NCI-H446 (cell line): Measurements from ENCODE around the gene PTPRT.

Source experiments
- DNase-seq, 2 experiments: peaks; one replicate each; lab custom pipeline; 2025; lab: John Stamatoyannopoulos, UW

PTPRT gene

DNA sequence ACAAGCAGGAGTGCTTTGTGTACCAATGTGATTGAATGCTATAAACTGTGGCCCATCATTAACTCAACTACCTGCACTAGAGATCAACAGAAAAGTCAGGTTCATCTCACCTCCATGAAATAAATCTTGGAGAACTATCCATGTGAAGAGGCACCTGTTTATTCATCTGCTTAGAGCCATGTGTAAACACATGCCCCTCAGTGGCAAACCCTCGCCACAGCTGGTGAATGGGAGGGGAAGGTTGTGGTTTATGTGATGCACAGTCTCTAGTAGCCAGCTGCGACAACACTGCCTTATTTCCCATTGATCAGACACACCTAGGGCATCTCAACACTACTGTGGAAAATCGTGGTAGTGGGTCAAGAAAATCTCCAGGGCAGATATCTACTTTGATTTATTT, 640.2 kb downstream of the PTPRT start:
- no peak for DNase-seq

DNA sequence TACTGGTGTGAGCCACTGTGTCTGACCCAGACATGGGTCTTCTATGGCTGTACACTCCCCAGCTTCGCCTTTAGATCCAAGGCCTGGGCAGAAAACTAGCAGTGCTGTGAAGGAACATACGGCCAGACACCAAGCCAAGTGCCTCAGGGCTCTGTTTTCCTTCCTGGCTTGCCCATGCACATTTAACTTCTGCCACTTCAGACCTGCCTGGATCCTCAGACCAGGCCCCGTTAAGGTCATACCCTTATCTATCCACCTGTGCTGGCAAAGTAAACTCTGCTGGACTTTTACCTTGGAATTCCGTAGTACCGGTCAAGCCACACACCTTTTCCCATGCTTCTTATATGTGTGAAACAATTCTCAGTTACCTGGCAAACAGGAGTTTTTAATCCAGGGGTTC, 644.8 kb downstream of the PTPRT start:
- no peak for DNase-seq

DNA sequence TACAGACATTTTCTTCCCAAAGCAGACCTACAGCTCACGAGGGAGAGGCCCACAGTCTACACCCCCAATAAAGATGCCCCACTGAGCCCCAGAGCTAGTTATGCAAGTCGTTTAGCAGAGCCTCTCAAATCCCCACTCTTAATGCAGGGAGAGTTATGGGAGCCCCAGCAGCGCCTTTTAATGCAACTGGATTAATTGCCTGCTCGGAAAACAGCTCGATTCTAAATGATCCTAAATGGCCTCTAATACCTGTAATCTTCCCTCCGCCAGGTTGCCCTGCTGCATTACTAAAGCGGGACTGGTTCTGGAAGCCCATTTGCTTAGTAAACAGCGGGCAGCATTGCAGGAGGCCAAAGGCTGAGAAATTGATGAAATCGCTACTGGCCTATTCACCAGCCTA, 656.9 kb downstream of the PTPRT start:
- DNase-seq: no peak

DNA sequence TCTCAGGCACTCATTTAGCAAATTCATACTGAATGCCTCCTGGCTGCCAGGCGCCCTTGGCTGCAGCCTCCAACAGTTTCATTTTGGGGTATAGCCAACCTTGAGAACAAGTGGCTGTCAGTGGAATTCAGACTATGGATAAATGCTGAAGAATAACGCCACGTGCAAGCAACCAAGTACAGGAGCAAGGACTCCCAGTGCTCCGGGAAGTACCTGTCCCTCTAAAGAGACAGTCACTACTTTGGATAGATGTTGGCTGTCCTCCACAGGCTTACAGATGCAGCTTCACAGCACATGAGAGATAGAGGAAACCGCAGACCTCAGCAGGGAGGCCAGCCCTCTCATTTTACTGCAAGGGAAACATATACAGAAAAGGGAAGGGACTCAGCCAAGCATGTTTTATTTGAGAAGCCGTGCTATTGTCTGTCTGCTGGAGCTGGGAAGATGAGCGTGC, 658.2 kb downstream of the PTPRT start:
- peak in 1 of 2 experiments; percentile 6 for DNase-seq

DNA sequence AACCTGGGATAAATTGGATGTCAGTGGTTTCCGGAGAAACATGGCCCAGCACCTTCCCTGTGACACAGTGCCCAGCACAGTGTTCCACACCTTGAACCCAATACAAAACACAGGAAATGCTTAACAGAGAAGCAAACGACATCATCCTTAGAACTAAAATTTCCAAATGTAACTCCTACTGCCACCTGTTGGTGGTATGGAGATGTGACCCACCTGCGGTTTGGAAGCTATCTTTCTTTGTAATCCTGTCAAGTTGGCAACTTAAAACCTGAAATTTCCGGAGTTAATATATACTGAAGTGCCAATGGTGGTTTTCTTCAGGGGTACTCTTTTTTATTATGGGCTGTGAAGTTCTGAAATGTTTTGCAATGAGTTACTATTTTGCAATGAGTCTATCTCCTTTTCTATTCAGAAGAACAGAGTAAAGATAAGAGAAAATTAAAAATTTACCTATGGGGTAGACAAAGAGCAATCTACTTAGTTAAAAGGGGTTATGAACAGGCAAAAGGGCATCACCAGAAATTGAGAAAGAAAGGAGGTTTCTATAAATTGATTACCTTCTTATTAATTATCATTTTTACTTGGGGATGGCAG, 658.8 kb downstream of the PTPRT start:
- peak in 1 of 2 experiments; percentile 43 for DNase-seq

DNA sequence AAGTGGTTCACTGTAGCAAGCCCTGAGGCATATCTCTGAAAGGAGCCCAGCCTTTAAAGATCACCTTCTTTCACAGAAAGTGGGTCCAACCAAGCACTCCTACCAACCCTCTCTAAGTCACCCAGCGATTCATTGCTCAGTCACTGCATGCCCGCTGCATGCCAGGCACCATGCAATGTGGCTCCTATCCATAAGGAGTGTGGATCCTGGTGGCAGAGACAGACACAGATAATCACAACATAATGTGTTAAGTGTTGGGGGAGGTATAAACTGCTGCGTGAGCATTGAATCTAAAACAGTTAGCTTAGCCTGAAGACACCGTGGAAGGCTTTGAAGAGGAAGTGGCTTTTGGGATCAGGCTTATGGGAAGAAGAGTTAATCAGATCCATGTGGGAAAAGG, 659.5 kb downstream of the PTPRT start:
- no peak for DNase-seq

DNA sequence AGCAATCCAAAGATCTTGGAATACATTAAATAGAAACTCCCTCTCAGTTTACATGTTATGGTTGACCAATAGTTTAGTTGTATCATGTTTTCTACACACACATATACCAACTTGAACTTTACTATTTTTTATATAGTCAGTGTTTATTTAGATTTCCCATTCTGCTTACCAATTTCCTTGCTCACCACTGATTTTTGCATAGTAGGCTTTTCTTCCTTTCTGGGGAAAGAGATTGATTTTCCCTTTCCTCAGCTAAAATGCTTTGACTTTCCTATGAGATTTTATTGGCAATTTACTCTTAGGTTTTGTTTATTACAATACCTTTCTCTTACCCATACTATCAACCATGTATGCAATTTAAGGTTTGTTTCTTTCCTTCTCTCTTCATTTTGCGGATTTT, 665.6 kb downstream of the PTPRT start:
- no peak for DNase-seq

- no peak for DNase-seq
These were observed 673.0 kb downstream of the PTPRT start for GRCh38 chr20:42516692-42517091.

- DNase-seq: no peak
These were observed 679.0 kb downstream of the PTPRT start for GRCh38 chr20:42510686-42511085.

GRCh38 chr20:42507874-42508273, 681.8 kb downstream of the PTPRT start:
- DNase-seq: no peak

DNA sequence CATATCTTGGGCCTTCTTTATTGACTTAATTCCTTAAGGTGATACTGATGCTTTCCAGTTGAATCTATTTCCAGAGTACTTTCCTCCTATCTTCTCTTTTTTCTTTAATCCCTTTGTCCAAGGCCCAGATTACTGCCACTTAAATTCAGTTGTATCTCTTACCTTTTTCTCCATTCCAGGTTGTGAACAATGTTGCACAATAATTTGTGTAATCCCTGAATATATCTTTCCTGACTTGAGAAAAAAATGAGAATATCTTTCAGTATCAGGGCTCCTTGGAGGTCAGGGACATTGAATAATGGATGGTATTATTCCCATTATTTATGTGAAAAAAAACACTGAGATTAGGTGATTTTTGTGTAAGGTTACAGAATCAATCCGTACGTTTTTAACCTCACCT, 683.3 kb downstream of the PTPRT start:
- DNase-seq: no peak

GRCh38 chr20:42502591-42502990, 687.1 kb downstream of the PTPRT start:
- no peak for DNase-seq

DNA sequence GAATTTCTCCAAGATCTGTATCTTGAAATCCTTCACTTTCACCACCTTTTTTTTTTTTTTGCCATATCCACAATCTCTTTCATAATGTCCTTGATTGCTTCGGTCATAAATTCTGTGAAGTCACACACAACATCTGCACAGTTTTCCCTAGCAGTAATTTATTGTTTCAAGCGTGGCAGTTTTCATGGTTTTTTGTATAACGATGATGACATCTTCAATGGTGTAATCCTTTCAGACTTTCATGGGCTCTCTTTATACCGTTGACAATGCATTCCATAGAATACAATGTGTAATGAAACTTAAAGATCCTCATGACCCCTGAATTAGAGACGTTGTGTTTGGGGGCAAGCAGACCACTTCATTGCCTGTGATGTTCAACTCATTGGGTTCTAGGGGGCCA, 693.1 kb downstream of the PTPRT start:
- DNase-seq: no peak

DNA sequence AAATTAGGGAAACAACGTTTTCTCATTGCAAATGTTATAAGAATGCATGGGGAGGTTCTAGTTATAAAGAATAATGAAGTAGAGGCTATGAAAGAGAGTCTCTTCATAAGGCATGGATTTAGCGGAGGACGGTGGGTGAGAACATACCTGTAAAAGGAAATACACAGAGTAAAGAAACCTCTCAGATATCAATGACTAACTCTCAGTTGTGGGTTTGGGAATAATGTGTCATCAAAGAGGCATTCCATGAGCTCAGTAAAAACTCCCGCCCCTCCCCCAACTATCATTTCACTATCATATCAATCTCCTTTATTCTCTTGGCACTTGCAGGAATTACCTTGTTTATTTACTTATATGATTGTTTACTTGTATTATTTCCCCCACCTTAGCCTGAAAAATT, 695.4 kb downstream of the PTPRT start:
- DNase-seq: no peak

DNA sequence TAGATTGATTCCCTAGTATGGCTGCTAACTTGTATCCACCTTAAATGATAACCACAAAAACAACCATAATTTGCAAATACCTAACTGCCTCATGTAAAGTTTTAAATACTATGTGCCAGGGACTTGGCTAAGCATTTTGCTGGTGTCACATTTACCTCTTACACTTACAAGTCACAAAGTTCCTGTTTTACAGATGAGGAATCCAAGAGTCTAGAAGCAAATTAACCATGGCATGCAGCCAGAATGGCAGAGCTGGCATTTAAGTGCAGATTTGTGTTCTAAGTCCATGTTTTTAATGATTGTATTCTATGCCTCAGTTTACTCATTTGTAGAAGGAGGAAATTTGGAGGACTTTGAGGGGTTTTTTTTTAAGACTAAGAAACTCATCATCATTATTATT, 696.7 kb downstream of the PTPRT start:
- DNase-seq: no peak

DNA sequence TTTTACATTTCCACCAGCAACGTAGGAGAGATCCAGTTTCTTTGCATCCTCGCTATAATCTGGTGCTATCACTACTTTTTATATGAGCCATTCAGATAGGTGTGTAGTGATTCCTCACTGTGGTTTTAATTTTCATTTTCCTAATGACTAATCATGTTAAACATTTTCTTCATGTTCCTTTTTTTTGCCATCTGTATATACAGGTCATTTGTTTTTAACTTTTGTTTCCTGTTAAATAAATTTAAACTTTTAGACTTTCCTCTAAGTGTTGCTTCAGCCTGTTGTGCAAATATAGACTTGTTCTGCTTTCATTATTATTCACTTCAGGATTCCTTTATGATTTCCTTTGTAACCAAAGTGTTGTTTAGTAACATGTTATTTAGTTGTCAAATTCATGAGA, 697.4 kb downstream of the PTPRT start:
- no peak for DNase-seq

- DNase-seq: no peak
These were observed 704.1 kb downstream of the PTPRT start for GRCh38 chr20:42485556-42485955.

DNA sequence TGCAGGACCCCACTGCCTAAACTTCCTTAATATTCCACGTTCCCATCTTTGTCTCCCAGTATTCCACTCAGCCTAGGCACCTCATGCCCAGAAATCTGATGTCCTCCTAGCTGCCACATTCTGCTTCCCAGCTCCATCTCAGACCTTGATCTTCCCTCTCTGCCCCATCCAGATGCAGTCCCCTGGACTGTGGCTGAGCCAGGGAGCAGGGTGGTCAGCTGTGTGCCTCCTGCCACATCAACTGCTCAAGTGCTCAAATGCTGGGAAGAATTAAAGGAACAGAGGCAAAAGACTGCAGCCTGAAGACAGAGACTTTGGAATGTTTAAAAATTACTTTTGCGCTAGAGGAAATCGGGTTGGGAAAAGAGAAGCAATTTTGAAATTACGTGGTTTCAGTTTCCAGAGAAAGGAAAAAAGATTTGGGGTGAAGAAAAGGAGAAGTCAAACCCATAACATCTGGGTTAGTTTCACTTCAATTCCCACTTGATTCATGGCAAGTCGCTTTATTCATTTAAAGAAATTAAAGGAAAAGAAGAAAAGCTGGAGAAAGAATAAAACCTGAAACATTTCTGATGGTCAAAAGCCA, 704.8 kb downstream of the PTPRT start:
- DNase-seq: no peak

DNA sequence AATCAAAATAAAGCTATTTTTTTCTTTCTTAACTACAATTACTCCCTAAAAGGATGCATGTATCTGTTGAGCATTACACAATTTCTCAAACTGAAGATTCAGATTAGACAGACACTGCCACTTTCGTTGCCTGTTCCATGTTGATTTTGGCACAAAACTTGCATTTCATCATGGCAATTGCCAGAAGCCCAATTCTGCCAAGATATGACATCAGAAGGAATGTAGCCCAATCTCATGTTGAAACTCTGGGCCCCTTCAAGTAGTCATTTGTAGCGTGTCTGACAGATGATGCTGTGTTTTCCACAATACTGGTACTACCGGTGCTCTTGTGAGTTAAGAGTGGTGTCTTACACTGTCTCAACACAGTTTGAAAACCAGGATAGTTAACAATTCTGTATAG, 705.4 kb downstream of the PTPRT start:
- peak; percentile 22 to 51 for DNase-seq

- DNase-seq: no peak
These were observed 705.9 kb downstream of the PTPRT start for GRCh38 chr20:42483730-42484303.

DNA sequence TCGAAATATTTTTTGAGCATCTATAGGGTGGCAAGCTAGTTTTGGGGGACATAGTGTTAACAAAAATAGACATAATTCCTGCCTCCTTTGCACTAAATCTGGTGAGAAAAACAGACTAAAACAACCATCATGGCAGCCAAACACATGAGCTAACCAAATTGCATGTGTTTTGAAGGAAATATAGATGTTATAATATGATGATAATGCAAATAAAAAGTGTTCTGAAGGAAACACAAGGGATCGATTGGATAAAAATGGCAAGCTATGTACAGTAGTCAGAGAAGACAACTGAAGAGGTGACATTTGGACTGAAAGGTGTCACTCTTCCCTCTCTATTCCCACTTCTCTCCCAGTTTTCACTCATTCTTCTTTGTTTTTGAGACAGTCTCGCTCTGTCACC, 706.9 kb downstream of the PTPRT start:
- no peak for DNase-seq

- DNase-seq: no peak
These were observed 713.9 kb downstream of the PTPRT start for GRCh38 chr20:42475773-42476172.

GRCh38 chr20:42474646-42475045, 715.1 kb downstream of the PTPRT start:
- DNase-seq: no peak

DNA sequence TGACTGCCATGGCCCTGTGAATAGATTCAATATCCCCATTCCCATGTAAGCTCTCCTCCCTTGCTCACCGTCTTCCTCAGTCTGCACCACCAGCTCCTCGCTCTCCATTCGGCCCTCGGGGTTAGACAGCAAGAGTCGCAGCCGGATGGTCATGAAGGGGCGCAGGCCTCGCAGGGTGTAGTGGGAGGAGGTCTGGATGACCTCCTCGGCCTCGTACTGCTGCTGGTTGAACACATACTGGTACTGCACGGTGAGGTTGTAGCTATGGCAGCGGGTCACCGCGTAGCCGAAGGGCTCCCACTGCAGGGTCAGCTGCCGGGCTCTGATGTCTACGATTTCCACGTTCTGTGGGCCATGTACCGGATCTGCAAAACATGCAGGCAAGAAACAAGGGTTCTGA, 717.5 kb downstream of the PTPRT start:
- no peak for DNase-seq
